ENCODE data around the gene ERRFI1.
"Not testable (repeated sequence)": the region's sequence is repeated elsewhere in the genome, so short reads cannot be mapped to it uniquely, and the experiment has no call there.

ERRFI1 gene

DNA sequence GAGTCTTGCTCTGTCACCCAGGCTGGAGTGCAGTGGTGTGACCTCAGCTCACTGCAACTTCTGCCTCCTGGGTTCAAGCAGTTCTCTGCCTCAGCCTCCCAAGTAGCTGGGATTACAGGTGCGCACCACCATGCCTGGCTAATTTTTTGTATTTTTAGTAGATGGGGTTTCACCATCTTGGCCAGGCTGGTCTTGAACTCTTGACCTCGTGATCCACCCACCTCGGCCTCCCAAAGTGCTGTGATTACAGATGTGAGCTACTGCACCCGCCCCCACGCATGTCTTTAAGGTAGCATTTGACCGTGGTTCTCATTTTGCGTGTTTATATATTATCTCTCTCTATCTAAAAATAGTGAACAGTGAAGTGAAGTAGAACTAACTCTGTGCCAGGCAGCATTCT, 62.3 kb downstream of the ERRFI1 start:
- DNase-seq: not testable (repeated sequence)

DNA sequence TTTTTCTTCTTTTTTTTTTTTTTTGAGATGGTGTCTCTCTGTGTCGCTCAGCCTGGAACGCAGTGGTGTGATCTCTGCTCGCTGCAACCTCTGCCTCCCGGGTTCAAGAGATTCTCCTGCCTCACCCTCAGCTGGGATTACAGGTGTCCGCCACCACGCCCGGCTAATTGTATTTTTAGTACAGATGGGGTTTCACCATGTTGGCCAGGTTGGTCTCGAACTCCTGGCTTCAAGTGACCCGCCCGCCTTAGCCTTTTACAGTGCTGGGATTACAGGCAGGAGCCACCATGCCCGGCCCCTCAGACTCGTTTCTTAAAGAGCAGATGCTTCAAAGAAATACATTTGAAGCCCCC, 62.8 kb downstream of the ERRFI1 start:
- not testable (repeated sequence) for DNase-seq

DNA sequence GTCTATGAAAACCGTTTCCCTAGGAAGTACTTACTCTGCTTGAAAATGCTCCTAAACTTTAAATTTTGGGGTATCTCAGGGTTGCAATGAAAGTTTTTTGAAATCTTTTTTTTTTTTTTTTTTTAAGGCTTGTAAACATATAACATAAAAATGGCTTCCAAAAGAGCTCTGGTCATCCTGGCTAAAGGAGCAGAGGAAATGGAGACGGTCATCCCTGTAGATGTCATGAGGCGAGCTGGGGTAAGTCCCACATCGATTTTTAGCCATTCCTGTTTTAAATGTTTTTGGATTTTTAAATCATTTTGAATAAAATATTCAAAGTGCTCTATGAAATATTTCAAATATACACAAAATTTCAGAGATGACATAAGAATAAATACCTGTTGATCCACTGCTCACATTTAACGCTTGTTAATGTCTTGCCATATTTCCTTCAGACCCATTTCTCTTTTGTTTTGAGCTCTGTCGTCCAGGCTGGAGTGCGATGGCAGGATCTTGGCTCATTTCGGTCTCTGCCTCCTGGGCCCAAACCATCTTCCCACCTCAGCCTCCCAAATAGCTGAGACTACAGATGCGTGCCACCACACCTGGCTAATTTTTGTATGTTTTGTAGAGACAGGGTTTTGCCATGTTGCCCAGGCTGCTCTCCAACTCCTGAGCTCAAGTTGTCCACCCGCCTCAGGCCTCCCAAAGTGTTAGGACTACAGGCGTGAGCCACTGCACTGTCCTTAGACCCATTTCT, 63.3 kb downstream of the ERRFI1 start:
- DNase-seq: no peak

- DNase-seq: no peak
Measured at GRCh38 chr1:7962014-7962335, 64.1 kb downstream of the ERRFI1 start.
